Ishikawa (cell line): ENCODE results near the gene ITIH5.

Source experiments
- CEBPB ChIP-seq: IDR thresholded peaks from 2 replicates; pipeline ENCODE4 v1.6.1; 2012
- CREB1 ChIP-seq: IDR thresholded peaks from 2 replicates; pipeline ENCODE4 v1.6.1; 2012; ENCODE audit warnings: low read depth
- EGR1 ChIP-seq: IDR thresholded peaks from 2 replicates; pipeline ENCODE4 v1.6.1; 2012
- EP300 ChIP-seq: IDR thresholded peaks from 2 replicates; pipeline ENCODE4 v1.6.1; 2012; ENCODE audit warnings: borderline replicate concordance
- FOXM1 ChIP-seq: IDR thresholded peaks from 2 replicates; pipeline ENCODE4 v1.6.1; 2012; ENCODE audit warnings: low read depth, borderline replicate concordance
- RAD21 ChIP-seq: IDR thresholded peaks from 2 replicates; pipeline ENCODE4 v1.6.1; 2012; ENCODE audit warnings: low read depth
- TAF1 ChIP-seq: IDR thresholded peaks from 2 replicates; pipeline ENCODE4 v1.6.1; 2012; ENCODE audit warnings: low read depth, mild to moderate bottlenecking
- TCF12 ChIP-seq: IDR thresholded peaks from 2 replicates; pipeline ENCODE4 v1.6.1; 2012; ENCODE audit warnings: low read depth
- ZBTB7A ChIP-seq: IDR thresholded peaks from 2 replicates; pipeline ENCODE4 v1.6.1; 2012; ENCODE audit warnings: low read depth
- TF ChIP-seq, protein P1 (sequence below): IDR thresholded peaks from 2 replicates; pipeline ENCODE4 v1.6.1; 2012; ENCODE audit warnings: low read depth, mild to moderate bottlenecking

GRCh38 chr10:7635408-7636125, 31.2 kb downstream of the ITIH5 start:
- TF ChIP-seq TAF1 (no peak), EGR1 (no peak), EP300 (no peak), RAD21 (no peak), CEBPB (no peak), CREB1 (no peak), TCF12 (no peak), FOXM1 (no peak), ZBTB7A (no peak)
- TF ChIP-seq, protein P1, sequence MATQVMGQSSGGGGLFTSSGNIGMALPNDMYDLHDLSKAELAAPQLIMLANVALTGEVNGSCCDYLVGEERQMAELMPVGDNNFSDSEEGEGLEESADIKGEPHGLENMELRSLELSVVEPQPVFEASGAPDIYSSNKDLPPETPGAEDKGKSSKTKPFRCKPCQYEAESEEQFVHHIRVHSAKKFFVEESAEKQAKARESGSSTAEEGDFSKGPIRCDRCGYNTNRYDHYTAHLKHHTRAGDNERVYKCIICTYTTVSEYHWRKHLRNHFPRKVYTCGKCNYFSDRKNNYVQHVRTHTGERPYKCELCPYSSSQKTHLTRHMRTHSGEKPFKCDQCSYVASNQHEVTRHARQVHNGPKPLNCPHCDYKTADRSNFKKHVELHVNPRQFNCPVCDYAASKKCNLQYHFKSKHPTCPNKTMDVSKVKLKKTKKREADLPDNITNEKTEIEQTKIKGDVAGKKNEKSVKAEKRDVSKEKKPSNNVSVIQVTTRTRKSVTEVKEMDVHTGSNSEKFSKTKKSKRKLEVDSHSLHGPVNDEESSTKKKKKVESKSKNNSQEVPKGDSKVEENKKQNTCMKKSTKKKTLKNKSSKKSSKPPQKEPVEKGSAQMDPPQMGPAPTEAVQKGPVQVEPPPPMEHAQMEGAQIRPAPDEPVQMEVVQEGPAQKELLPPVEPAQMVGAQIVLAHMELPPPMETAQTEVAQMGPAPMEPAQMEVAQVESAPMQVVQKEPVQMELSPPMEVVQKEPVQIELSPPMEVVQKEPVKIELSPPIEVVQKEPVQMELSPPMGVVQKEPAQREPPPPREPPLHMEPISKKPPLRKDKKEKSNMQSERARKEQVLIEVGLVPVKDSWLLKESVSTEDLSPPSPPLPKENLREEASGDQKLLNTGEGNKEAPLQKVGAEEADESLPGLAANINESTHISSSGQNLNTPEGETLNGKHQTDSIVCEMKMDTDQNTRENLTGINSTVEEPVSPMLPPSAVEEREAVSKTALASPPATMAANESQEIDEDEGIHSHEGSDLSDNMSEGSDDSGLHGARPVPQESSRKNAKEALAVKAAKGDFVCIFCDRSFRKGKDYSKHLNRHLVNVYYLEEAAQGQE: no peak
